Activated effector memory CD4-positive, alpha-beta T cell treated with anti-CD3 and anti-CD28 coated beads, Interleukin-2, amount 50 U/mL, for 16 hours (primary cell): ENCODE results near the gene DIAPH2.
"Not testable (repeated sequence)": the region's sequence is repeated elsewhere in the genome, so short reads cannot be mapped to it uniquely, and the experiment has no call there.

ENCODE experiments used
- DNase-seq: peaks from one replicate; pipeline ENCODE4 v3.0.0-alpha.2; 2020

The DIAPH2 gene

GRCh38 chrX:96834137-96834536 is 149.5 kb downstream of the DIAPH2 start:
- no peak for DNase-seq

GRCh38 chrX:96835660-96836289 is 151.1 kb downstream of the DIAPH2 start:
- no peak for DNase-seq

- DNase-seq: no peak
These were observed 153.2 kb downstream of the DIAPH2 start for GRCh38 chrX:96837808-96838207.

GRCh38 chrX:96838537-96838936 is 153.9 kb downstream of the DIAPH2 start:
- DNase-seq: no peak

- no peak for DNase-seq
These were observed 156.7 kb downstream of the DIAPH2 start for GRCh38 chrX:96841325-96841724.

GRCh38 chrX:96841866-96842265 is 157.2 kb downstream of the DIAPH2 start:
- DNase-seq: not testable (repeated sequence)

GRCh38 chrX:96843566-96843965 is 158.9 kb downstream of the DIAPH2 start:
- no peak for DNase-seq

- DNase-seq: no peak
These were observed 162.2 kb downstream of the DIAPH2 start for GRCh38 chrX:96846841-96847240.

- not testable (repeated sequence) for DNase-seq
These were observed 174.8 kb downstream of the DIAPH2 start for GRCh38 chrX:96859422-96859821.

GRCh38 chrX:96861218-96861617 is 176.6 kb downstream of the DIAPH2 start:
- no peak for DNase-seq

- no peak for DNase-seq
These were observed 177.0 kb downstream of the DIAPH2 start for GRCh38 chrX:96861661-96862060.

GRCh38 chrX:96883608-96884007 is 199.0 kb downstream of the DIAPH2 start, which contains the start of gene RPA4:
RPA4 (plus strand) TSS chrX:96883908; CDS start chrX:96884311, 403 bp downstream.
- DNase-seq: no peak

- no peak for DNase-seq
These were observed 199.4 kb downstream of the DIAPH2 start for GRCh38 chrX:96884027-96884426.

GRCh38 chrX:96889726-96890125 is 205.1 kb downstream of the DIAPH2 start:
- DNase-seq: no peak

GRCh38 chrX:96906741-96907140 is 222.1 kb downstream of the DIAPH2 start:
- no peak for DNase-seq

GRCh38 chrX:96907516-96908272 is 223.1 kb downstream of the DIAPH2 start:
- DNase-seq: no peak

GRCh38 chrX:96909291-96909690 is 224.6 kb downstream of the DIAPH2 start:
- DNase-seq: no peak

- DNase-seq: no peak
These were observed 234.2 kb downstream of the DIAPH2 start for GRCh38 chrX:96918864-96919263.

- DNase-seq: no peak
These were observed 235.0 kb downstream of the DIAPH2 start for GRCh38 chrX:96919672-96920071.

- DNase-seq: no peak
These were observed 239.9 kb downstream of the DIAPH2 start for GRCh38 chrX:96924581-96924980.

- DNase-seq: no peak
These were observed 244.4 kb downstream of the DIAPH2 start for GRCh38 chrX:96929036-96929435.

- DNase-seq: no peak
These were observed 273.1 kb downstream of the DIAPH2 start for GRCh38 chrX:96957718-96958117.

- DNase-seq: no peak
These were observed 287.2 kb downstream of the DIAPH2 start for GRCh38 chrX:96971812-96972211.

GRCh38 chrX:96978906-96979305 is 294.3 kb downstream of the DIAPH2 start:
- DNase-seq: no peak

GRCh38 chrX:96979766-96980165 is 295.1 kb downstream of the DIAPH2 start:
- DNase-seq: no peak
